Measurements from ENCODE around the gene MORN1.

The MORN1 gene

GRCh38 chr1:2353551-2354438 is 37.6 kb downstream of the MORN1 start:
- Histone ChIP-seq H3K27me3 (ENCODE audit: insufficient read depth, poor library complexity, severe bottlenecking) (no peaks in the 10 kb centered on the region), H3K4me3 (replicated peaks; ENCODE audit: insufficient read depth, low read length) (no peak overlapping the region), H3K27ac (replicated peaks) (no peak overlapping the region)
- no peak for DNase-seq (ENCODE audit: low read depth in 1 of 2, low spot score in 1 of 2)
- no peak for TF ChIP-seq POLR2AphosphoS5 (IDR thresholded peaks at IDR 0.05; ENCODE audit: low read depth)
- TF ChIP-seq, protein P1, sequence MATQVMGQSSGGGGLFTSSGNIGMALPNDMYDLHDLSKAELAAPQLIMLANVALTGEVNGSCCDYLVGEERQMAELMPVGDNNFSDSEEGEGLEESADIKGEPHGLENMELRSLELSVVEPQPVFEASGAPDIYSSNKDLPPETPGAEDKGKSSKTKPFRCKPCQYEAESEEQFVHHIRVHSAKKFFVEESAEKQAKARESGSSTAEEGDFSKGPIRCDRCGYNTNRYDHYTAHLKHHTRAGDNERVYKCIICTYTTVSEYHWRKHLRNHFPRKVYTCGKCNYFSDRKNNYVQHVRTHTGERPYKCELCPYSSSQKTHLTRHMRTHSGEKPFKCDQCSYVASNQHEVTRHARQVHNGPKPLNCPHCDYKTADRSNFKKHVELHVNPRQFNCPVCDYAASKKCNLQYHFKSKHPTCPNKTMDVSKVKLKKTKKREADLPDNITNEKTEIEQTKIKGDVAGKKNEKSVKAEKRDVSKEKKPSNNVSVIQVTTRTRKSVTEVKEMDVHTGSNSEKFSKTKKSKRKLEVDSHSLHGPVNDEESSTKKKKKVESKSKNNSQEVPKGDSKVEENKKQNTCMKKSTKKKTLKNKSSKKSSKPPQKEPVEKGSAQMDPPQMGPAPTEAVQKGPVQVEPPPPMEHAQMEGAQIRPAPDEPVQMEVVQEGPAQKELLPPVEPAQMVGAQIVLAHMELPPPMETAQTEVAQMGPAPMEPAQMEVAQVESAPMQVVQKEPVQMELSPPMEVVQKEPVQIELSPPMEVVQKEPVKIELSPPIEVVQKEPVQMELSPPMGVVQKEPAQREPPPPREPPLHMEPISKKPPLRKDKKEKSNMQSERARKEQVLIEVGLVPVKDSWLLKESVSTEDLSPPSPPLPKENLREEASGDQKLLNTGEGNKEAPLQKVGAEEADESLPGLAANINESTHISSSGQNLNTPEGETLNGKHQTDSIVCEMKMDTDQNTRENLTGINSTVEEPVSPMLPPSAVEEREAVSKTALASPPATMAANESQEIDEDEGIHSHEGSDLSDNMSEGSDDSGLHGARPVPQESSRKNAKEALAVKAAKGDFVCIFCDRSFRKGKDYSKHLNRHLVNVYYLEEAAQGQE (IDR thresholded peaks at IDR 0.05; ENCODE audit: insufficient replicate concordance, low read depth), result no peak
- TF ChIP-seq GABPA (IDR thresholded peaks at IDR 0.05; ENCODE audit: low read depth), result no peak
- no peak for TF ChIP-seq SPI1 (IDR thresholded peaks at IDR 0.05; ENCODE audit: borderline replicate concordance, low read depth)
- TF ChIP-seq, protein P2, sequence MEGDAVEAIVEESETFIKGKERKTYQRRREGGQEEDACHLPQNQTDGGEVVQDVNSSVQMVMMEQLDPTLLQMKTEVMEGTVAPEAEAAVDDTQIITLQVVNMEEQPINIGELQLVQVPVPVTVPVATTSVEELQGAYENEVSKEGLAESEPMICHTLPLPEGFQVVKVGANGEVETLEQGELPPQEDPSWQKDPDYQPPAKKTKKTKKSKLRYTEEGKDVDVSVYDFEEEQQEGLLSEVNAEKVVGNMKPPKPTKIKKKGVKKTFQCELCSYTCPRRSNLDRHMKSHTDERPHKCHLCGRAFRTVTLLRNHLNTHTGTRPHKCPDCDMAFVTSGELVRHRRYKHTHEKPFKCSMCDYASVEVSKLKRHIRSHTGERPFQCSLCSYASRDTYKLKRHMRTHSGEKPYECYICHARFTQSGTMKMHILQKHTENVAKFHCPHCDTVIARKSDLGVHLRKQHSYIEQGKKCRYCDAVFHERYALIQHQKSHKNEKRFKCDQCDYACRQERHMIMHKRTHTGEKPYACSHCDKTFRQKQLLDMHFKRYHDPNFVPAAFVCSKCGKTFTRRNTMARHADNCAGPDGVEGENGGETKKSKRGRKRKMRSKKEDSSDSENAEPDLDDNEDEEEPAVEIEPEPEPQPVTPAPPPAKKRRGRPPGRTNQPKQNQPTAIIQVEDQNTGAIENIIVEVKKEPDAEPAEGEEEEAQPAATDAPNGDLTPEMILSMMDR (IDR thresholded peaks at IDR 0.05; ENCODE audit: insufficient read depth, low read length), result no peak

- DNase-seq (ENCODE audit: low read depth in 1 of 2, low spot score in 1 of 2), result no peak
- Histone ChIP-seq H3K4me3 (replicated peaks; ENCODE audit: insufficient read depth, low read length) (no peak overlapping the region), H3K27ac (replicated peaks) (no peak overlapping the region), H3K27me3 (ENCODE audit: insufficient read depth, poor library complexity, severe bottlenecking) (no peaks in the 10 kb centered on the region)
- TF ChIP-seq, protein P2 (IDR thresholded peaks at IDR 0.05; ENCODE audit: insufficient read depth, low read length), result no peak
- no peak for TF ChIP-seq POLR2AphosphoS5 (IDR thresholded peaks at IDR 0.05; ENCODE audit: low read depth)
- TF ChIP-seq, protein P1 (IDR thresholded peaks at IDR 0.05; ENCODE audit: insufficient replicate concordance, low read depth), result no peak
- no peak for TF ChIP-seq SPI1 (IDR thresholded peaks at IDR 0.05; ENCODE audit: borderline replicate concordance, low read depth)
- no peak for TF ChIP-seq GABPA (IDR thresholded peaks at IDR 0.05; ENCODE audit: low read depth)
These were observed 38.3 kb downstream of the MORN1 start for GRCh38 chr1:2352897-2353550.

DNA sequence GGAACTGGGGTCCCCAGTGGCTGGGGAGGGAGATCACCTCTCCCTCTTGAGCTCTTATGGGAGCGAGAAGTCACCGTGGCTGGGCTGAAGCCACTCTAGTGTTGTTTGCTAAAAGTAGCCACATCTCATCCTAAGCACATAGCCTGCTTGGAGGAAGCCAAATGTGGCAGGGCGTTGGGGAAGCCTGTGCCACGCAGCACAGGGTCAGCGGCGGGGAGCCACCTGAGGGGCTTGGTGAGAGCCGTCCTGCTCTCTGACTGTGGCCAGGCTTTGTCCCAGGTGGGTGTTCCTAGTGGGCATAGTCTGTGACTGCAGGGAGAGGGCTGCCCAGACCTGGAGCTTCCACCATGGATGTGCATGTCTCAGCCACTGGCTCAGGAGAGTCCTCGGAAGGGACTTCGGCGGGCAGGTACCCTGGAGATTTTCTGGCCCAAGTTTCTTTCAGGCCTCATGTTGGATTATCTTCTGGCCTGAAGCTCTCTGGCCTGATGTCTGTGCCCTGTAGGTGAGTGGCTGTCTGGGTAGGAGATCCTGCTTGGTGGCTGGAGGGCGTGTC is 38.9 kb downstream of the MORN1 start:
- no peak for DNase-seq (ENCODE audit: low read depth in 1 of 2, low spot score in 1 of 2)
- TF ChIP-seq SPI1 (IDR thresholded peaks at IDR 0.05; ENCODE audit: borderline replicate concordance, low read depth) (no peak), GABPA (IDR thresholded peaks at IDR 0.05; ENCODE audit: low read depth) (no peak), POLR2AphosphoS5 (IDR thresholded peaks at IDR 0.05; ENCODE audit: low read depth) (no peak)
- TF ChIP-seq, protein P1 (IDR thresholded peaks at IDR 0.05; ENCODE audit: insufficient replicate concordance, low read depth), result no peak
- TF ChIP-seq, protein P2 (IDR thresholded peaks at IDR 0.05; ENCODE audit: insufficient read depth, low read length), result no peak
- Histone ChIP-seq H3K4me3 (replicated peaks; ENCODE audit: insufficient read depth, low read length) (no peak overlapping the region), H3K27ac (replicated peaks) (no peak overlapping the region), H3K27me3 (ENCODE audit: insufficient read depth, poor library complexity, severe bottlenecking) (no peaks in the 10 kb centered on the region)

Measured in HL-60 (cell line).